ENCODE data around the gene RRAGD. TPM values are rescaled to one million over a fixed set of nuclear protein-coding genes. Genes with fewer than 3 reads are reported as not detected.

The RRAGD gene
- total RNA-seq, 1 donor from 2014 or later = 17.9 TPM

- H3K4me1 Mint-ChIP-seq (ENCODE audit: low read depth) = no peaks in the 10 kb centered on the region
- no peak overlapping the region for H3K27ac Mint-ChIP-seq (ENCODE audit: unreplicated experiment)
- H3K9me3 Mint-ChIP-seq (ENCODE audit: low read depth) = no peaks in the 10 kb centered on the region
- H3K36me3 Mint-ChIP-seq (ENCODE audit: low read depth) = peaks cover 2% of the 10 kb centered on the region
- H3K27me3 Mint-ChIP-seq (ENCODE audit: low read depth) = no peaks in the 10 kb centered on the region
- H3K4me3 Mint-ChIP-seq (ENCODE audit: unreplicated experiment) = no peak overlapping the region
- no peak for TF ChIP-seq CTCF (IDR thresholded peaks at IDR 0.05)
- no peak for DNase-seq (ENCODE audit: low spot score)
These were observed 24.4 kb downstream of the RRAGD start for GRCh38 chr6:89387516-89388201.

GRCh38 chr6:89386917-89387491 lies 25.1 kb downstream of the RRAGD start:
- TF ChIP-seq CTCF (IDR thresholded peaks at IDR 0.05) = no peak
- no peak overlapping the region for H3K4me3 Mint-ChIP-seq (ENCODE audit: unreplicated experiment)
- H3K27me3 Mint-ChIP-seq (ENCODE audit: low read depth) = no peaks in the 10 kb centered on the region
- H3K9me3 Mint-ChIP-seq (ENCODE audit: low read depth) = no peaks in the 10 kb centered on the region
- no peak overlapping the region for H3K27ac Mint-ChIP-seq (ENCODE audit: unreplicated experiment)
- no peak for DNase-seq (ENCODE audit: low spot score)
- H3K36me3 Mint-ChIP-seq (ENCODE audit: low read depth) = peaks cover 2% of the 10 kb centered on the region
- H3K4me1 Mint-ChIP-seq (ENCODE audit: low read depth) = no peaks in the 10 kb centered on the region

- H3K36me3 Mint-ChIP-seq (ENCODE audit: low read depth) = peaks cover 4% of the 10 kb centered on the region
- no peaks in the 10 kb centered on the region for H3K27me3 Mint-ChIP-seq (ENCODE audit: low read depth)
- no peak overlapping the region for H3K4me3 Mint-ChIP-seq (ENCODE audit: unreplicated experiment)
- no peaks in the 10 kb centered on the region for H3K4me1 Mint-ChIP-seq (ENCODE audit: low read depth)
- DNase-seq (ENCODE audit: low spot score) = no peak
- no peaks in the 10 kb centered on the region for H3K9me3 Mint-ChIP-seq (ENCODE audit: low read depth)
- TF ChIP-seq CTCF (IDR thresholded peaks at IDR 0.05) = no peak
- no peak overlapping the region for H3K27ac Mint-ChIP-seq (ENCODE audit: unreplicated experiment)
These were observed 26.2 kb downstream of the RRAGD start for GRCh38 chr6:89385846-89386245.

GRCh38 chr6:89385156-89385667 lies 26.9 kb downstream of the RRAGD start:
- TF ChIP-seq CTCF (IDR thresholded peaks at IDR 0.05) = no peak
- no peaks in the 10 kb centered on the region for H3K9me3 Mint-ChIP-seq (ENCODE audit: low read depth)
- no peaks in the 10 kb centered on the region for H3K4me1 Mint-ChIP-seq (ENCODE audit: low read depth)
- no peak for DNase-seq (ENCODE audit: low spot score)
- peaks cover 5% of the 10 kb centered on the region for H3K36me3 Mint-ChIP-seq (ENCODE audit: low read depth)
- H3K27ac Mint-ChIP-seq (ENCODE audit: unreplicated experiment) = no peak overlapping the region
- no peak overlapping the region for H3K4me3 Mint-ChIP-seq (ENCODE audit: unreplicated experiment)
- H3K27me3 Mint-ChIP-seq (ENCODE audit: low read depth) = no peaks in the 10 kb centered on the region

- no peaks in the 10 kb centered on the region for H3K27me3 Mint-ChIP-seq (ENCODE audit: low read depth)
- no peak overlapping the region for H3K27ac Mint-ChIP-seq (ENCODE audit: unreplicated experiment)
- no peak overlapping the region for H3K4me3 Mint-ChIP-seq (ENCODE audit: unreplicated experiment)
- no peak for DNase-seq (ENCODE audit: low spot score)
- no peak for TF ChIP-seq CTCF (IDR thresholded peaks at IDR 0.05)
- no peaks in the 10 kb centered on the region for H3K9me3 Mint-ChIP-seq (ENCODE audit: low read depth)
- H3K36me3 Mint-ChIP-seq (ENCODE audit: low read depth) = peaks cover 5% of the 10 kb centered on the region
- H3K4me1 Mint-ChIP-seq (ENCODE audit: low read depth) = no peaks in the 10 kb centered on the region
These were observed 31.0 kb downstream of the RRAGD start for GRCh38 chr6:89381031-89381430.

Measured in chondrocyte (in vitro differentiated cells).